Activated naive CD4-positive, alpha-beta T cell treated with anti-CD3 and anti-CD28 coated beads for 36 hours (primary cell): Measurements from ENCODE around the gene ZNF460. TPM values are rescaled to one million over a fixed set of nuclear protein-coding genes. Genes with fewer than 3 reads are reported as not detected.
"Not testable (repeated sequence)": the region's sequence is repeated elsewhere in the genome, so short reads cannot be mapped to it uniquely, and the experiment has no call there.

Experiments used
- CTCF ChIA-PET: fragments of 350-600 bp; sonication (Branson Sonifier 250); formaldehyde crosslinking; loops from one replicate; lab custom pipeline; 2021; ENCODE audit warnings: antibody characterized with exemption; lab: Charles Lee
- DNase-seq: peaks from one replicate; pipeline ENCODE4 v3.0.0-alpha.2; 2020
- H3K27ac Mint-ChIP-seq: one replicate; pipeline ENCODE4 v1.8.0; 2021; ENCODE audit warnings: mild to moderate bottlenecking, mixed read lengths
- H3K27me3 Mint-ChIP-seq: one replicate; pipeline ENCODE4 v1.8.0; 2021; ENCODE audit warnings: low read depth, mixed read lengths
- H3K36me3 Mint-ChIP-seq: one replicate; pipeline ENCODE4 v1.8.0; 2021; ENCODE audit warnings: low read depth, mixed read lengths
- H3K4me1 Mint-ChIP-seq: one replicate; pipeline ENCODE4 v1.8.0; 2021; ENCODE audit warnings: low read depth, mixed read lengths
- H3K4me3 Mint-ChIP-seq: one replicate; pipeline ENCODE4 v1.8.0; 2021; ENCODE audit warnings: mild to moderate bottlenecking, moderate library complexity, mixed read lengths
- H3K9me3 Mint-ChIP-seq: one replicate; pipeline ENCODE4 v1.8.0; 2021; ENCODE audit warnings: mixed read lengths
- intact Hi-C: fragments of 100-400 bp; cut with micrococcal nuclease; formaldehyde crosslinking; loops from one replicate; pipeline ENCODE4 v1.15.1; 2023
- total RNA-seq, 2 experiments: library from RNA; stranded (reverse); gene quantifications; one replicate each; pipeline ENCODE4 v1.2.3, GENCODE V29; 2021

Gene ZNF460
- total RNA-seq, 2 experiments from 2014 or later = 61.4 to 63.3 TPM

GRCh38 chr19:57253767-57254166, 26.5 kb upstream of the ZNF460 start:
- H3K36me3 Mint-ChIP-seq = peaks cover 81% of the 10 kb centered on the region
- CTCF ChIA-PET = not testable (repeated sequence)

GRCh38 chr19:57262044-57262443, 18.2 kb upstream of the ZNF460 start:
- Mint-ChIP-seq H3K27me3 (no peaks in the 10 kb centered on the region), H3K4me1 (peaks cover 2% of the 10 kb centered on the region), H3K9me3 (peaks cover 74% of the 10 kb centered on the region), H3K4me3 (no peak overlapping the region), H3K27ac (no peak overlapping the region), H3K36me3 (peaks cover 65% of the 10 kb centered on the region)
- intact Hi-C loops = no loop called here
- CTCF ChIA-PET = no interaction called here
- DNase-seq = no peak

More at GRCh38 chr19:57253767-57254166, 26.5 kb upstream of the ZNF460 start:
- H3K4me3 Mint-ChIP-seq, H3K4me1 Mint-ChIP-seq, H3K27me3 Mint-ChIP-seq, intact Hi-C loops, DNase-seq, H3K27ac Mint-ChIP-seq: not testable (repeated sequence)
- peaks cover 60% of the 10 kb centered on the region for H3K9me3 Mint-ChIP-seq

GRCh38 chr19:57263244-57263741, 17.0 kb upstream of the ZNF460 start:
- Mint-ChIP-seq H3K9me3 (peaks cover 75% of the 10 kb centered on the region), H3K4me3 (no peak overlapping the region), H3K4me1 (peaks cover 2% of the 10 kb centered on the region), H3K36me3 (peaks cover 66% of the 10 kb centered on the region), H3K27ac (no peak overlapping the region), H3K27me3 (no peaks in the 10 kb centered on the region)
- CTCF ChIA-PET = no interaction called here
- intact Hi-C loops = no loop called here
- DNase-seq = no peak

- peaks cover 52% of the 10 kb centered on the region for H3K9me3 Mint-ChIP-seq
- H3K27me3 Mint-ChIP-seq = no peaks in the 10 kb centered on the region
- no peak for DNase-seq
- CTCF ChIA-PET = no interaction called here
- no peak overlapping the region for H3K4me3 Mint-ChIP-seq
- H3K27ac Mint-ChIP-seq = no peak overlapping the region
- H3K4me1 Mint-ChIP-seq = peaks cover 6% of the 10 kb centered on the region
- H3K36me3 Mint-ChIP-seq = peaks cover 55% of the 10 kb centered on the region
- intact Hi-C loops = no loop called here
Observed at GRCh38 chr19:57267291-57267690, 13.0 kb upstream of the ZNF460 start.

GRCh38 chr19:57269515-57270250, 10.6 kb upstream of the ZNF460 start:
- Mint-ChIP-seq H3K4me3 (no peak overlapping the region), H3K36me3 (peaks cover 63% of the 10 kb centered on the region)

GRCh38 chr19:57271280-57271679, 9.0 kb upstream of the ZNF460 start:
- peaks cover 66% of the 10 kb centered on the region for H3K36me3 Mint-ChIP-seq

More at GRCh38 chr19:57269515-57270250, 10.6 kb upstream of the ZNF460 start:
- peak overlapping the region; percentile 8 for H3K27ac Mint-ChIP-seq
- H3K27me3 Mint-ChIP-seq = no peaks in the 10 kb centered on the region
- DNase-seq = no peak
- intact Hi-C loops = no loop called here
- CTCF ChIA-PET = no interaction called here
- peaks cover 40% of the 10 kb centered on the region for H3K9me3 Mint-ChIP-seq
- H3K4me1 Mint-ChIP-seq = peaks cover 6% of the 10 kb centered on the region

GRCh38 chr19:57273014-57273413, 7.3 kb upstream of the ZNF460 start:
- H3K4me1 Mint-ChIP-seq = peaks cover 8% of the 10 kb centered on the region
- peak overlapping the region; percentile 41 for H3K27ac Mint-ChIP-seq
- DNase-seq = no peak
- H3K27me3 Mint-ChIP-seq = no peaks in the 10 kb centered on the region
- intact Hi-C loops = no loop called here
- H3K36me3 Mint-ChIP-seq = peaks cover 62% of the 10 kb centered on the region
- H3K4me3 Mint-ChIP-seq = no peak overlapping the region
- CTCF ChIA-PET = no interaction called here
- H3K9me3 Mint-ChIP-seq = peaks cover 16% of the 10 kb centered on the region

More at GRCh38 chr19:57271280-57271679, 9.0 kb upstream of the ZNF460 start:
- Mint-ChIP-seq H3K4me1 (peaks cover 6% of the 10 kb centered on the region), H3K27ac (no peak overlapping the region), H3K4me3 (no peak overlapping the region), H3K27me3 (no peaks in the 10 kb centered on the region), H3K9me3 (peaks cover 27% of the 10 kb centered on the region)
- intact Hi-C loops = no loop called here
- CTCF ChIA-PET = no interaction called here
- no peak for DNase-seq

GRCh38 chr19:57276430-57276829, 3.9 kb upstream of the ZNF460 start:
- CTCF ChIA-PET = no interaction called here
- H3K4me1 Mint-ChIP-seq = peaks cover 7% of the 10 kb centered on the region
- H3K4me3 Mint-ChIP-seq = no peak overlapping the region
- H3K27ac Mint-ChIP-seq = no peak overlapping the region
- H3K36me3 Mint-ChIP-seq = peaks cover 51% of the 10 kb centered on the region
- no peak for DNase-seq
- H3K27me3 Mint-ChIP-seq = no peaks in the 10 kb centered on the region
- intact Hi-C loops = no loop called here
- peaks cover 12% of the 10 kb centered on the region for H3K9me3 Mint-ChIP-seq

GRCh38 chr19:57278481-57278880, 1.8 kb upstream of the ZNF460 start:
- CTCF ChIA-PET, DNase-seq, H3K9me3 Mint-ChIP-seq, H3K4me3 Mint-ChIP-seq, H3K27me3 Mint-ChIP-seq: not testable (repeated sequence)
- Mint-ChIP-seq H3K4me1 (peaks cover 23% of the 10 kb centered on the region), H3K36me3 (peaks cover 55% of the 10 kb centered on the region), H3K27ac (peak overlapping the region; percentile 73)
- intact Hi-C loops = loop anchor here (2.0 kb wide), 1 partner anchor 42 kb away; the partner anchor contains the start of gene ZNF543

- peaks cover 2% of the 10 kb centered on the region for H3K9me3 Mint-ChIP-seq
- H3K4me1 Mint-ChIP-seq = peaks cover 31% of the 10 kb centered on the region
- H3K4me3 Mint-ChIP-seq = no peak overlapping the region
- H3K27ac Mint-ChIP-seq = no peak overlapping the region
- H3K36me3 Mint-ChIP-seq = peaks cover 56% of the 10 kb centered on the region
- peak; percentile 93 for DNase-seq
- H3K27me3 Mint-ChIP-seq = no peaks in the 10 kb centered on the region
- intact Hi-C loops = loop anchor here (1.0 to 5.0 kb wide), 10 partner anchors 39 to 904 kb away; partner anchors contain the start of genes TRAPPC2B, ZNF274, ZNF304 and ZNF543
- CTCF ChIA-PET = no interaction called here
Observed at GRCh38 chr19:57279418-57280164, 694 bp upstream of the ZNF460 start.

GRCh38 chr19:57280962-57281400, 696 bp downstream of the ZNF460 start:
- H3K4me1 Mint-ChIP-seq = peaks cover 39% of the 10 kb centered on the region
- peaks cover 59% of the 10 kb centered on the region for H3K36me3 Mint-ChIP-seq
- no peak overlapping the region for H3K4me3 Mint-ChIP-seq
- H3K27me3 Mint-ChIP-seq = no peaks in the 10 kb centered on the region
- intact Hi-C loops = loop anchor here (1.0 to 5.0 kb wide), 7 partner anchors 41 to 902 kb away; partner anchors contain the start of genes ZNF274, ZNF304, ZNF548 and ZNF550
- H3K27ac Mint-ChIP-seq = no peak overlapping the region
- peaks cover 10% of the 10 kb centered on the region for H3K9me3 Mint-ChIP-seq
- peak; percentile 46 for DNase-seq
- CTCF ChIA-PET = no interaction called here

- CTCF ChIA-PET = no interaction called here
- H3K36me3 Mint-ChIP-seq = peaks cover 64% of the 10 kb centered on the region
- H3K4me3 Mint-ChIP-seq = no peak overlapping the region
- peaks cover 42% of the 10 kb centered on the region for H3K4me1 Mint-ChIP-seq
- DNase-seq = peak; percentile 27
- no peak overlapping the region for H3K27ac Mint-ChIP-seq
- intact Hi-C loops = loop anchor here (5.0 kb wide), 2 partner anchors 275 to 465 kb away; partner anchors contain the start of genes ZNF550 and ZNF776
- peaks cover 16% of the 10 kb centered on the region for H3K9me3 Mint-ChIP-seq
- H3K27me3 Mint-ChIP-seq = no peaks in the 10 kb centered on the region
Observed at GRCh38 chr19:57282011-57282643, 1.8 kb downstream of the ZNF460 start.
